GM18526 (cell line): ENCODE data around the gene NOL7.

Experiments
- POLR2A ChIP-seq: IDR thresholded peaks from 3 replicates; pipeline ENCODE4 v1.6.1; 2011; ENCODE audit not compliant: insufficient read length; ENCODE audit errors: extremely low read depth

Gene NOL7

DNA sequence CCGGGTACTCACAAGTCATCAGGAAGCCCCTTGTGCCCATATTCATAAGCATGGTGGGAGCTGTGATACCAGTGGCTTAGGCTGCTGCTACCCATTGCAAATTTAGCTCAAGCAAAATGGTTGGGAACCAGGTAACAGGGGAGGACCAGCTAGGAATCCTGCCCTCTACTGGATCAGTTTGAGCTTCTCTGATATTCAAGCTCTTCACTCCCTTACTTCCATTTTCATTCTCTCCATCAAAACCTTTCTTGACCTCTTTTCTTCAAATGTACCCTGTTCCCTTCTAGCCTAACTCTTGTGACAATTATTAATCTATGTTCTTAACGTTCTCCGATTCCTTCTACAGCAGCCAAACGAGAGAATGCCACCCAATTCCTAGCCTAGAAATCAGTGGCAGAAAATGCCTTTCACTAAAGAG is 9.7 kb downstream of the NOL7 start:
- no peak for TF ChIP-seq POLR2A

DNA sequence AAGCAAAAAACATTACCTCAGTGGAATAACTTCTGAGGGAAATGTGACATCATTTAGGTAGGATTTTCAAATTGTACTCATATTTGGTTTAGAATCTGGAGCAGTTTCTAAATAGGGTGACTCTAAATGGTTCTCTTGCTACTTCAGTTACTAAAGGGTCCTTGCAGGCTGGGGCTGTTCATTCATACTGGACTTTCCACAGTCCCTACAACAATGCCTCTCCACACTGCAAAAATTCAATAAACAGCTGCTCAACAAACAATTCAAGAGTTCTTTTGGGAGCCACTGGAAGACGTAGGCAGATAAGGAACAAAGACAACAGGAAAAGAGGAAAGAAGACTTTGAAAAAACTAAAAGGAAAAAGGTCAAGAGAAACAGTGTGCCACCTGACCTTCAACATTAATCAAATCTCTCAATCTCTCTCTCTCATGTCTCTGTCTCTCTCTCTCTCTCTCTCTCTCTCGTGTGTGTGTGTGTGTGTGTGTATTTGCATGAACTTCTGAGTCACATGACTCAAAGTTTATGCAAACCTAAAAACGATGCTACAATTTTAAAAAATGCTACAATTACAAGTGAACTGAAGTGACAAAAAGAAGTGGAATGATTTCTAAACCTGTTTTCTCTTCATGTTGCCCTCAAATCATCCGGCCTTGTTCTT is 14.5 kb downstream of the NOL7 start:
- TF ChIP-seq POLR2A = no peak

DNA sequence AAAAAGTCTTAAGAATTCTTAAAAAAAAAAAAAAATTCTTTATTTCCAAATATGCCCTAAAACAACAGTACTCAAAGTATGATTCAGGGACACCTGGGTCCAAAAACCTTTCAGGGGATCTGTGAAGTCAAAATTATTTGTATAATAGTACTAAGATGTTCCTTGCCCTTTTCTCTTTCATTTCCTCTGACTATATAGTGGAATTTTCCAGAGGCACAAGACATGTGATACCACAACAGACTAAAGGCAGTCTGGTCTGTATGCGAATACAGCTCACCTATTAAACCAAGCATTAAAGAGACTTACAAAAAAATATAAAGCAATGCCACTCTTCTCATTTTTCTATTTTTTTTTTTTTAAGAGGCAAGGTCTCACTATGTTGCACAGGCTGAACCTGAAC is 15.4 kb downstream of the NOL7 start:
- no peak for TF ChIP-seq POLR2A

DNA sequence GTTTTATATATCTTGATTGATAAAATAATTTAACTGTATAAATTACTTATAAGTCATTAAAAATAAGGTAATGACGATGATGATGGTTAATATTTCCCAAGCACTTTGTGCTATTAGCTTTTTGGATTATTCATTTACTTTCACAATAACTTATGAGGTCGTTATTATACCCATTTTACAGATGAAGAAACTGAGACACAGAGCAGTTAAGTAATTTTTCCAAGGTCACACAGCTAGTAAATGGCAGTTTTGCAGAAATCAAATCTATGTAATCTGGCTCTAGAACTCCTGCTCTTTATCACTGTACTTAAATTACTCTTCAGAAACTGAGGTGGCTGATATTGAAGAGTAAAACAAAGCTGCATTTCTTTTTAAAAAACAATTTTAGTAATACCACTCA is 18.2 kb downstream of the NOL7 start:
- no peak for TF ChIP-seq POLR2A

DNA sequence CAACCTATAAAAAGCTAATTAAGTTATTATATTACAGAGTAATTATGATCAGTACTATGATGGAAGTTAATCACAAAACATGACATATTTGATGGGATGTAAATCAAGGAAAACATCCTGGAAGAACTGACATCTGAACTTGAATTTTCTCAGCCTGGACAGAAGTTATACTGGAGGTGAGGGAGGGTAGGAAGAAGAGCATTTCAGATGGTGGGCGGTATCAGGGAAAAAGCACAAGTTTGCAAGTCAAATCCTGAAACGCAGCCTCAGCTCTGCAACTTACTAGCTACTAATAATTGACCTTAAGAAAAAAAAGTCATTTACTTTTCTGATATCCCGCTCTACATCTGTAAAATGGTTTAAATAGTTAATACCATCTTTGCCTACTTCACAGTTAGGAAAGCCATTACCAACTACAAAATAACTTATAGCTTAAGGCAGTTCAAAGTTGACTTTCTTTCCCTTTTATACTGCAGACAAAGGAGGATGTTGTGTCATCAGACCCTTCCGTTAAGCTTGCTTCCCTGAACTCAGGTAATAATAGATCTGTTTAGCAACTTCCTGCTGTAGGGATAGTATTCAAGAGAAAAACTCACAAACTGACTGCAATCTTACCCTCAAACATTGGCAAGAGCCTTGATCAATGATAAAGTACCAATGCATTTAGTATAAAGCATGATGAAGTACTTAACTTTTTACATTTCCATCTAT is 21.0 kb downstream of the NOL7 start:
- no peak for TF ChIP-seq POLR2A

DNA sequence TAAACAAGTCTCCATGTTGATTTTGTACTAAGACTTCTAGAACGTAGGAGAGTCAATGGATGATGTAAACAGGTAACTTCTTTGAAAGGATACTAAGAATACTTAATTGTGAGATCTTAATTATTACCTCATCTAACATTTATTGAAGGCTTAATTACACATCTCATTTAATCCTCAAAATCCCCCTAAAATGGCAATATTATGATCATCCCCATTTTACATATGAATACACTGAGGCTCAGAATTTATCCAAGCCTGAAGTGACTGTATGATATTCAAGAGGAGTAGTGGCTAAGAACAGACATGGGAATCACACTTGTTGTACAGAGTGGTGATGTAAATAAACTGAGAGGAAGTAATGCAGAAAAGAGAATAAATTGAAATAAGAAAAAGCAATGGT is 22.9 kb downstream of the NOL7 start:
- TF ChIP-seq POLR2A = no peak

DNA sequence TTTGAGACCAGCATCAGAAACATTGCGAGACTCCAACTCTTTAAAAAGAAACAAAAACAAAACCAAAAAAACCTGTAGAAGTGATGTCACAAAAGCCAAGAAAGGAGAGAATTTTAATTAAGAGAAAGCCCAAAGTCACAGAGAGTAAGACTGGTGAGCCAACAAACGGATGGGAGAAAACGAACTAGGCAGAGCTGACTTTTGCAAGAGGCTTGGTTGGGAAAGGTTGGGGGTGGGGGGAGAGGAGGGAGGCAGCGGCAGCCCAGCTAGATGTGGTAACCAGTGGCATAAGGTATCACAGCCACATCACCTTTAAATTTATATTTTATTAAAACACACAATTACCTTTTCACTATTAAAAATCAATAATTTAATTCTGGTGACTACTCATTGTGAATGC is 23.5 kb downstream of the NOL7 start:
- TF ChIP-seq POLR2A = no peak

DNA sequence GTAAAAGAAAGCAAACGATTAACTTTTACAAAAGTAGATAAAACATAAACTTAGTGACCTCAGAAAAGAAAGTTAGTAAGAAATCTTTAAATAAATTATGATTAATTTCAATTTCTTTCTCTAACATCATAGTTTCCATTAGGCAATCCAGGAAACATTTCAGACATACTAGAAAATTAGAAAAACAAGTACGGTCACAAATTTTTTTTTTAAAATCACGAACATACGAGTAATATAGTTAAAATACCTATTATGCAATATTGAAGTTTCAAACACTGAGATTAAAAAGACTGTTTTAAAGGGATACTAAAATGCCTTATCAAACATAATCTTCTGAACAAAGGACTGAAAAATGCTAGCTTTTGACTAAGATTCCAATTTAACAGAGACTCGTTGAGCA is 26.2 kb downstream of the NOL7 start:
- TF ChIP-seq POLR2A = no peak

DNA sequence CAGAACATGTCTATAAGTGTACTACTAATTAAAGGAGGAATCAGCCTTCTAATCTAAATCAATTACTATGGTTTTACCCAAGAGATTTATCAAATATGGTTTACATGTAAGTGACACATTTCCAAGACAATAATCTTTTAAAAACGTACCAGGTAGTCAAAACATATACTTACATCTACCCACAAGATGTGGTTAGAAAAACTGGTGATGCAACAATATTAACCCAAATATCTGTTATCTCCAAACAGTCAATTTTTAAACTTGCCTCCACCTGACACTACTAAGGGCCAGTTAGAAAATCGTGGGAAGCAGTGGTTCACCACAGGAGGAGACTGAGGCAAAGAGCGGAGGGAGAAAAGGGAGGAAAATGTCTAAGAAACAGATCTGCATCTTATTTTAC is 28.0 kb downstream of the NOL7 start:
- TF ChIP-seq POLR2A = no peak

DNA sequence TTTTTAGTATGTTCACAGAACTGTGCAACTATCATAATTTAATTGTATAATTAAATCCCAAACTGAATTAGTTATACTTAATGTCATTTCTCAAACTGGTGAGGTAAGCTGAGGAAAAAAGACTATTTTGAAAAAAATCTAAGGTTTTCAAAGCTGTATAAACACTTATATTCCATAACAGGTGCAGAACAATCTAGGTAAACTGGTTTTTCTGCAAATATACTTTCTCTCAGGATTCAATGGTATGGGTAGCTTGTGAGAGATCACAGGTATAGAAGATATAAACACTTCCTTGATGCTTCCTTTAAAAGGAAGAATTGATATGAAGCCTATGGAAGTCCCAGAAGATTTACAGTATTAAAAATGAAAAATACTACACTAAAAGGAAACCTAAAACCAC is 33.7 kb downstream of the NOL7 start:
- TF ChIP-seq POLR2A = no peak

DNA sequence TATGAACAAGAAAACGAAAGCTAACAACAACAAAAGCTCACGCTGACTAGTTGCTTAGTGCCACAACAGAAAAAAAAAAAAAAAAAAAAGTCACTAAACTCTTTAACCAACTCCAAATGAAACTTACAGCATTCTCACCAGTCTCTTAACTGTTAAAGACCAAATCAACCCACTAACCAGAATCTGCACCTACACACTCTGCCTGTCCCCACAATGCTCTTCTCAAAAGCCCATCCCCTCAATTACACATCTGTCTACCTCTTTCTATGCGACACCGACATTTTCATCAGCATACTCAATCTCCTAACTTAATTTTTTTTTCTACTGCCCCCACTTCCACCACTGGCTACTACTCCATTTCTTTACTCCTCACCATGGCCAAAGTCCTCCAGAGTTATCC is 34.3 kb downstream of the NOL7 start:
- no peak for TF ChIP-seq POLR2A

DNA sequence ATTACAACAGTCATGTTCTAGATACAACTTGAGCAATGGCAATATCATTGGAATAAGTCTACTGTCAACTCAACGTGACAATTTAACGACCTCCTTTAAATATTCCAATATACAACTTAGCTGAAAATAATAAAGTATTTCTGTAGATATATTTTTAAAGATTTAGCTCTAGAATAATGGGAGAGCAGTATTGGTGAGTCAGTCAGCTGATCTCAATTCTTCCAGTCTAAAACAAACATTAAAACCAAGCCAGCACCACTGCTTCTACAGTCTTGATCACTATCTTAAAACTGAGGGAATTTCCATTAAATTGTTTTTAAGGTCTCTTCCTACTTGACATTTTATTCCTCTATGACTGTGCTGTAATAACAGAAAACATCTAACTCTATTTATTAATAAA is 38.2 kb downstream of the NOL7 start:
- no peak for TF ChIP-seq POLR2A

DNA sequence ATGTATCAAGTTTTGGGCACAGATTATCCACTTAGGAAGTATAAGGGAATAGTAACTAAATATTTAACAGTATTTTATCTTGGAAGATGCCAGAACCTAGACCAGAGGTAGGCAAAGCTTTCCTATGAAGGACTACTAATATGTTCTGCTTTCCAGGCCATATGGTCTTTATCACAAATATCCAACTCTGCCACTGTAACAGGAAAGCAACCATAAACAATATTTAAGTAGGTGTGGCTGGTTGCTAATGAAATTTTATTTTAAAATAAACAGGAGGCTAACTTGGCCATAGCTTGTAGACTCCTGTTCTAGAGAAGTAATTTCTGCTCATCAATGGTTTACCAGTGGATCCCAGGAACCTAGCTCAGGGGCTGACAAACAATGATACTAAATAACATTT is 39.4 kb downstream of the NOL7 start:
- TF ChIP-seq POLR2A = no peak

DNA sequence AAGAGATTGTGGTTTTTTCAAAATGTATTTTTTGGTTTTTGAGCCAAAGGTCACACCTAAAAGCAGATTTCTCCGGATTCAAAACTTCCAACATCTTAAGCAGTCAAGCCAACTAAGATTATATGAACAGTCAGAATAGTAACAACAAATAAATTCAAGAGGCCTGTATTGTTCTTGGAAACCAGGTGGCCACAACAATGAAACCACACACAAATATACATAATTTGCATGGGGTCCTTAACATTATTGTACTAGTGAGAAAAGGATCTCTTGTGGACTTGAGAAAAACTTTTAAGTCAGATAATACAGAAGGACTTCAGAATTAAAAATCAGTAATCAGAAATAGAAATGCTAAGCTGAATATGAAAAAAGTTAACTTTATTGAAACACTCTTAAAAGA is 40.6 kb downstream of the NOL7 start:
- TF ChIP-seq POLR2A = no peak

DNA sequence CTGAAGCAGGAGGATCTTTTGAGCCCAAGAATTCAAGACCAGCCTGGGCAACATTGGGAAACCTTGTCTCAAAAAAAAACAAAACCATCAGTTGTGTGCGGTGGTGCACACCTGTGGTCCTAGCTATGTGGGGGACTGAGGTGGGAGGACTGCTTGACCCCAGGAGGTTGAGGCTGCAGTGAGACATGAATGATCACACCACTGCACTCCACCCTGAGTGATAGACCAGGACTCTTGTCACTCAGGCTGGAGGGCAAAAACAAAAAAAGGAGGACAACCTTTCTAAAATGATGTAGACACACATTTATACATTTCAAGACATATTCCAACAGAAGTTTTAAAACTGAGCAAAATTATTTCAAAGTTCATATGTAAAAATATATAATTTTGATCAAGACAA is 45.1 kb downstream of the NOL7 start:
- no peak for TF ChIP-seq POLR2A

DNA sequence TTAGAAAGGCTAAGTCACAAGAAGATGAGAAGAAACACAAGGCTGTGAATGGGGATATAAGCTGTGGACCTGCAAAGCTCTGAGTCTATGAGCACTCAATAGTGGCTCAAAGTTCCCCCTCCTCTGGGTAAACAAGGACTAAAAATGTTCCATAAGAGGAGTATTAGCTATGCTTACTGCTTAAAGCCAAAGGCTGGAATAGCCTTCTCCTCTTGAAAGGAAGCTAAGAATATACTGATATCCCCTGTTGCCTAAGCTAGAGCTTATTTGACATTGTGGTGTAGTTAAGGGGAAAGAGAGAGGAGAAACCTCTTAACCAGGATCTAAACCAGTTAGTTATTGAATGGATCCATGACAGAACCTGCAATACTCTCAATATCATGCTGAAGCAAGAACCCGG is 45.8 kb downstream of the NOL7 start:
- no peak for TF ChIP-seq POLR2A

DNA sequence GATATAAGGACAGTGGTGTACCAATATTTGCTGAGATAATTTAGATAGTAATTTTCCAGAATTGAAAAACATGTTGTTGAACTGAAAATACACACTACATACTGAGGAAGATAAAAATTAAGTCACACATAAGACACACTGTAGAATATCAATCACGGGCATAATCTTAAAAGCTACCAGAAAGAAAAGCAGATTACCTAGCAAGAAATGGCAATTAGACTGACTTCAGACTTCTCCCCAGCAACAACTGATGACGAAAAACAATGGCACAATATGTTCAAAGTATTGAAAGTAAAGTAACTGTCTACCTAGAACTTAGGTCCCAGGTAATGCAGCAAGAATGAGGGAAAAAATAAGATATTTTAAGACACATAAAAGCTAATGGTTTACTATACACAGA is 46.5 kb downstream of the NOL7 start:
- TF ChIP-seq POLR2A = no peak

DNA sequence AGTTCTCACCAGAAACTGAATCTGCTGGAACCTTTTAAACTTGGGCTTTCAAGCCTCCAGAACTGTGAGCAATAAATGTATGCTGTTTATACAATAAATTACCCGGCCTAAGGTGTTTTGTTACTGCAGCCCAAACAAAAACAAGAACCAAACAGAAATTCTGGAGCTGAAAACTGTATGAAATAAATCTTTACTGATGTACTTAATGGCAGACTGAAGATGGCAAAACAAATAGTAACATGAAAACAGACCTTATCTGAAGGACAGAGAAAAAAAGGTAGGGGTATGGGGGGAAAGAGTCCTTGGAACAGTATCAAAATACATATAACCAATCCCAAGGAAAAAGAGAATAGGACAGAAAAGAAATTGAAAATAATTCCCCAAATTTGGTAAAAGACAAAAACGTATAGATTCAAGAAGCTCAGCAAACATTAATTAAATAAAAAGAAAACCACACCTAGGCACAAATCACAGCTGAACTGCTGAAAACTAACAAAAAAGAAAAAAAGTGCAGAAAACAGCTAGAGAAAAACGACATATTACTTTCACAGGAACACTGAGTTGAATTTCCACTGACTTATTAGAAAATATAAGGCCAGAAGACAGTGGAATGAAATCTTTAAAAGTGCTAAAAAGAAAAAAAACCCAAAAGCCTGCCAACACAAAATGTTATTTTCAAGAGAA is 47.7 kb downstream of the NOL7 start:
- no peak for TF ChIP-seq POLR2A
